Stimulated activated CD4-positive, alpha-beta T cell treated with anti-CD3 and anti-CD28 coated beads, Interleukin-1b, Interleukin-23, amount 100 ng/mL, for 4 hours (primary cell): ENCODE measurements around the gene SYP.

ENCODE experiments used
- DNase-seq, 2 donors: peaks; one replicate each; pipeline ENCODE4 v3.0.0-alpha.2; 2020; ENCODE audit warnings: low read depth in 2 of 2

The SYP gene

DNA sequence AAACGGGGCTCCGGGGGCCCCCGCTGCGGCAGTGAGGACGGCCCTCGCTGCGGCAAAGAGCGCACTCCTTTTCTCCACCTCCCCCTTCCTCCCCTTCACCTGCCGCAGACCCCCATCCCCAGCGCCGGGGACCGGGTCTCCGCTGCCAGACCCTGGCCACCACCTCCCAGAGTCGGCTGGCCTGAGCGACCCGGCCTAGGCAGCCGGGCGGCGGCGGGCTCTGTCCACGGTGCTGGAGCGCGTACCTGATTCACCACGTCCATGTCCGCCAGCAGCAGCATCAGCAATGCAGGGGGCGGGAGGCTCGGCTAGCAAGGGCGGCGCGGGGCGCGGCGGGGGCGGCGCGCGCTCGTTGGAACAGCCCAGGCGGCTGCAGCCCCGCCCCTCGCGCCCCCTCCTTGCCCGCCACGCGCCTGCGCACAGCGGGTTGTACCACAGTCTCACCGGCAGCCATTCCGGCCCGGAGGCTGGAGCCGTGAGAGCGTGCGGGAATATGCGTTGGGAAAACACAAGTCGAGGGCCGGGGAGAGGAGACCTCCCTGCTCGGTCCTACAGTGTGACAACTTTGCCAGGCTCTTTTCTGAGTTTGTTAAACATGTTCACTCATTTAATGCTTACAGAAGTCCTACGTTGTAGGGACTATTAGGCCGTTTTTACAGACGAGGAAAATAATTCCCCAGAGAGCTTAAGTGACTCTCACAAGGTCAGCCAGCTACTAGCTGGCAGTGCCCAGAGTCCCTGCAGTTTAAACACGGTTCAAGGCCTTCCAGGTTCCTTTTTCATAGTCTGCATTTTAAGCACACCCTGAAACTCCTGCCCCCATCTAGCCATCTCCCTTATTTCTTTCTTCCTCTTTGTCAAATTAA lies at the start of gene SYP:
SYP (minus strand) TSS at position 288 of the 866 bp plus-strand sequence; CDS start at position 281, 7 bp downstream.
- DNase-seq, result peak; percentile 82 to 84

DNA sequence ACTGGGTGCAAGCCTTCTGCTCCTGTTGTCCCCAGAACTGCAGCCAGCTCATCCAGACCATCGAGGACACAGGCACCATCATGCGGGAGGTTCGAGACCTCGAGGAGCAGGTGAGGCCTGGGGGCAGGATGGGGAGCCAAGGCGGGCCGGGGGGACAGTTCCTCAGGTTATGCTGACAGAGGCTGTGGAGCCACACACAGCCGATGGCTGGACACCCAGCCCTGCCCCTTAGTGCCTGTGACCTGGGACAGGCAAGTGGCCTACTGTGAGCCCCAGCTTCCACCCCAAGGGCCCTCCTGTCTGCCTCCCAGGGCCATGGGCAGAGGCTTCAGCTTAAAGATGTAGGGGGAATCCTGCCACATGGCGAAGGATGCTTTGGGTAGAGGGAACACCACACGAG lies 49.6 kb upstream of the SYP start:
- DNase-seq, result no peak

DNA sequence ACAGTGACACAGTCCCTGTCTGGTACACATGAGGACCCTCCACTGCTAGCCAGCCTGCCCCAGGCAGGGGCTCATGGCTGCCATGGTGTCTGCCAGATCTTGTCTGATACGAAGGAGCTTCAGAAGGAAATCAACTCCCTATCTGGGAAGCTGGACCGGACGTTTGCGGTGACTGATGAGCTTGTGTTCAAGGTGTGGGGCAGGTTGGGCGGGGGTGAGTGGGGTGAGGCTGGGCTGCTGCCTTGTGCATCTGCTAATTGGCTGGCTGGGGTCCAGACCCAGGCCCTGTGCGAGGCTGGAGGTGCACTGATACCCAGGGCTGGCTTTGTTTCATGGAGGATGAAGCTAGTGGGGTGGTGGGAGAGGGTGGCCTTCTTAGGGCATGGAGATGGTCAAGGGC lies 49.1 kb upstream of the SYP start:
- no peak for DNase-seq

DNA sequence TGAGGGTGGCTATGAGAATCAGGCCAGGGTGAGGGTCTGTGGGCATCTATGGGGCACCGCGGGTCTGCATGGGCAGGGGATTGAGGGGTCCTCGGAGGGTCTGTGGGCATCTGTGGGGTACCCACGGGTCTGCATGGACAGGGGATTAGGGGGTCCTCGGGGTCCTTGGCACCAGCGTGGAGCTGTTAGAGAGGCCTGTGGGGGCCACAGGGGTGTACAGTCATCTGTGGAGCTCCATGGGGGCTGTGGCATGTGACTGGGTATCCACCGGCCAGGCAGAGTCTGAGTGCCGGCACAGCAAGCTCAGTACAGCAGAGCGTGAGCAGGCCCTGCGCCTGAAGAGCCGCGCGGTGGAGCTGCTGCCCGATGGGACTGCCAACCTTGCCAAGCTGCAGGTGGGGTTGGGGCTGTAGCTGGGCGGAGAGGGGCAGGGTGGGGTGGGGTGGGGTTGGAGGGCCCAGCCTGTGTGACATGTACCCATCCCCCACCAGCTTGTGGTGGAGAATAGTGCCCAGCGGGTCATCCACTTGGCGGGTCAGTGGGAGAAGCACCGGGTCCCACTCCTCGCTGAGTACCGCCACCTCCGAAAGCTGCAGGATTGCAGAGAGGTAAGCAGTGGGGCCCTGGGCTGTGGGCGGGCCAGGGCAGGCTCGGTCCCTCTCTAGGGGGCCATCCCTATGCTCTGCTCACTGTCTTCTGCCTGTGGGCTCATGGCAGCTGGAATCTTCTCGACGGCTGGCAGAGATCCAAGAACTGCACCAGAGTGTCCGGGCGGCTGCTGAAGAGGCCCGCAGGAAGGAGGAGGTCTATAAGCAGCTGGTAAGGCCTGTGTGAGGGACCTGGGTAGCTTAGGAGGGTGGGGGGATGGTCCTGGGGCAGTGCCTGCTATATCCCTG lies 48.2 kb upstream of the SYP start:
- no peak for DNase-seq

DNA sequence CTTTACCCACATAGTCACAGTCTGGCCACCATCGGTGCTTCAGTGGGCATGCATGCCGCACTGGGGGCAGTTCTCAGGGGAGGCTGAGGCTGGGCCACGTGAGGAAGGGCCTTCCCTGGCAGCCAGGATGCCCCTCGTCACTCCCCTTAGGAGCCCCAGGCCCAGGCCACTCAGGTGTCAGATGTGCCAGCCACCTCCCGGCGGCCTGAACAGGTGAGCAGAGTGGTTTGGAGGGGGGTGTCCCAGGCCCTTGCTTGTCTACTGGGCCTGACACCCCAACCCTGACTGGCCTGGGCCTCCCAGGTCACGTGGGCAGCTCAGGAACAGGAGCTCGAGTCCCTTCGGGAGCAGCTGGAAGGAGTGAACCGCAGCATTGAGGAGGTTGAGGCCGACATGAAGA lies 47.4 kb upstream of the SYP start:
- no peak for DNase-seq

DNA sequence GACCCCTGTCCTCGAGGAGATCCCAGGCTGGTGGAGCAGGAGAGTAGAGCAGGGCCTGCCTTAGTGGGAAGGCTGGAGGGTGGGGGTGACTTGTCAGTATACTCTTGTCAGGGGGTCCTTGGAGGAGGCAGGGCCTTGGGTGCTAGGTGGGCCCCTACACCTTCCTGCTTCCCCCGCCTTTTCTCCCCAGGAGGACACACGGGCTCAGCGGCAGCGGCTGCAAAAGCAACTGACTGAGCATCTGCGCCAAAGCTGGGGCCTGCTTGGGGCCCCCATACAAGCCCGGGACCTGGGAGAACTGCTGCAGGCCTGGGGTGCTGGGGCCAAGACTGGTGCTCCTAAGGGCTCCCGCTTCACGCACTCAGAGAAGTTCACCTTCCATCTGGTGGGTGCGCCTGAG lies 46.5 kb upstream of the SYP start:
- DNase-seq, result no peak

DNA sequence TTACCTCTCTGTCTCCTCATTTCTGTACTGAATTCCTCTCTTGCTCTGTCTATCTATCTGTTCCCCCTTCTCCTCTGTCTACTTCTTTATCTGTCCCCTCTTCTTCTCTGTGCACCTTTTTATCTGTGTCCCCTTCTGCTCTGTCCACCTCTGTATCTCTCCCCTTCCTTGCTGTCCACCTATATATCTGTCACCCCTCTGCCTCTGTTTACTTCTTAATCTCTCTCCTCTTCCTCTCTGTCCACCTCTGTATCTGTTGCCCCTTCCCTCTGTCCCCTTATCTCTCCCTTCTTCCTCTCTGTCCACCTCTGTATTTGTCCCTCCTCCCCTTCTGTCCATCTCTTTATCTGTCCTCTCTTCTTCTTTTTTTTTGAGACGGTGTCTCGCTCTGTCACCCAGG lies 44.2 kb upstream of the SYP start:
- DNase-seq, result no peak

DNA sequence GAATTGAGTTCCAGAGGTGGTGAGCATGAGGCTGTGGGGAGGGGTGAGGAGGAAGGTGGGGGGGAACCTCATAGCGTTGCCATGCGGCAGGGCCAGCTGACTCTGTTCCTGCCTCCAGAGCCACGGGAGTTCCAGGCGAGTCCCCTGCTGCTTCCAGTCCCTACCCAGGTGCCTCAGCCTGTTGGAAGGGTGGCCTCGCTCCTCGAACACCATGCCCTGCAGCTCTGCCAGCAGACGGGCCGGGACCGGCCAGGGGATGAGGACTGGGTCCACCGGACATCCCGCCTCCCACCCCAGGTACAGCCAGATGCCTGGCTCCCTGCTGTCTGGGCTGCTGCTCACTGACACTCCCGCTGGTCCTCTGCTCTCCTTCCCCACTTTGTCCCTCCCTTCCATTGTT lies 43.2 kb upstream of the SYP start:
- DNase-seq, result no peak

DNA sequence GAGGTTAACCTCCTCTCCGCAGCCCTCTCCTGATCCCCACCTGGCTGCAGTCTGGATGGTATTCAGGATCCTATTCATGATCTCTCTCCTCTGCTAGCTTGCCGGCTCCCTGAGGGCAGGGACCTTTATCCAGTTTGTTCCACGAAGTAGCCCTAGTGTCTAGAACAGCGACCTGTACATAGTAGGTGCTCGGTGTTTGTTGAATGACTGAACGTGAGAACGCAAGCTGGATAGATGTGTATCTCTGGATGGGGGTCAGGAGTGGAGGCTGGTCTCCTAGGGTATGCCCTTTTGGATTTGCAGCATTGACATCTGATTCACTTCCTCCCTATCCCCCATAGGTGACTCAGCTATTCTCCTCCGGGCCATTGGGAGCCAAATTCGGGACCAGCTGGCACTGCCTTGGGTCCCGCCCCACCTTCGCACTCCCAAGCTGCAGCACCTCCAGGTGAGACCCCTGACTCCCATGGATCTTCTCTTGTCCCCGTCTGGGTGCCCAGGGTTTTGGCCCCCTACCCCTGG lies 42.6 kb upstream of the SYP start:
- no peak for DNase-seq

DNA sequence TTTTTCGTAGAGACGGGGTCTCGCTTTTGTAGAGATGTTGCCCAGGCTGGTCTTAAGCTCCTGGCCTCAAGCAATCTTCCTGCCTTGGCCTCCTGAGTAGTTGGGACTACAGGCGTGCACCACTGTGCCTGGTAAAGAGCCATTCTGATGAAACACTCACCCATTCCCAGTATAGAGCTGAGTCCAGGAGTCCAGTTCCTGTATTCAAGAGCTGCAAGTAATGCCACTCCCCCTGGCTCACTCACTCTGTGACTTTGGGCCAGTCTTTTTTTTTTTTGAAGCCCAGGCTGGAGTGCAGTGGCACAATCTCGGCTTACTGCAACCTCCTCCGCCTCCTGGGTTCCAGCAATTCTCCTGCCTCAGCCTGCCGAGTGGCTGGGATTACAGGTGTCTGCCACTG lies 38.7 kb upstream of the SYP start:
- no peak for DNase-seq

DNA sequence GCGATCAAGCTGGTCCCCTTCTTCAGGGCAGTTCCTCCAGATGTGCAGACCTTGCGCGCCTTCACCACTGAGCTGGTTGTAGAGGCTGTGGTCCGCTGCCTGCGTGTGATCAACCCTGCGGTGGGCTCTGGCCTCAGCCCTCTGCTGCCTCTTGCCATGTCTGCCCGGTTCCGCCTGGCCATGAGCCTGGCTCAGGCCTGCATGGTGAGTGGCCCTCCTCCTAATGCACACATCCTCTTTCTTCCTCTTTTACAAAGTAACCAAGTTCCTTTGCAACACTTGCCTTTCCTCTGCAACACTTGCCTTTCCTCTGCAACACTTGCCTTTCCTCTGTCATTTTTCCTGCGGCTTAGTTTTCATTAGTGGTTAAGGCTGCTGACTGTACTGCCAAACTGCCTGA lies 37.1 kb upstream of the SYP start:
- DNase-seq, result no peak

DNA sequence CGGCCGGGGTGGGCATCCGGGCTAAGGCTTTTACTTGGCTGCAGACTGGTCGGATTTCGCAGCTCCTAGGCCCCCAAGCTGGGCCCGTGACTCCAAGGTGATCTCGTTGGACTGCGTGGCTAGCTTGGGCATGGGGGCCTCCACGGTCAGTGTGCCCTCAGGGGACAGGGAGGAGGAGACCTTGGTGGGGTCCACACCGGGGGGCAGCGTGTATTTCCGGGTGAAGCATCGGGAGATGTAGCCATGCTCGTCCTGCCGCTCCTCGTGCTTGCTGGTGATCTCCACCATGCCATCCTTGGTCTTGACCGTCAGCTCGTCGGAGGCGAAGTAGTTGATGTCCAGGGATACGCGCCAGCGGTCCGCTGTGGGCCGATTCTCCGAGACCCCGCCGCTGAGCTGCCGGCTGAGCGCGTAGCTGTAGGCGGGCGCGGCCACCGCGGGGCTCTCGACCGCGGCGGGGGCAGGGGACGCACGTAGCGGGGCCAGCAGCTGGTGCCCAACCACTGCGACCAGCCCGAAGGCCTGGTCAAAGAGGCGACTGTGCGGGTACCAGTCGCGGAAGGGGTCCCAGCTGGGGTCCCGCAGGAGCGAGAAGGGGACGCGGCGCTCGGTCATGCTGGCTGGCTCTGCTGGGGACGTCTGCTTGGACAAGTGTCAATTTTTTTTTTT lies 34.0 kb upstream of the SYP start:
- no peak for DNase-seq

DNA sequence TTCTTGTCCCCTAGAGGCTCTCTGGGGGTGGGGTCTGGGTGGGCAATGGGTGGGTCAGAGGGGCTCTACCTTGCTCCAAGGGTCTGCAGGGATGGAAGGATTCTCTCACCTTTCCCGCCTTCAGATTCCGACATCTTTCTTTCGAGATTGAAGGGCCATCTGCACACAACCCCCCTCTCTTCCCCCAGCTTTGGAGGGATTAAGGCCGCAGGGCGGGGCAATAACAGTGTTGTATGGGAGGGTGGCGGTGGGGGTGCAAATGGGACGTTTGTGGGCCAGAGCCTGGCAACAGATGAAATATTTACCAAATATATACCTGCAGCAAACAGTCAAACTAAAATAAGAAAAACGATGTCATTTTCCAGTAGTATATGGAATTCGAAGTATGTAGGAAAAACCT lies 33.2 kb upstream of the SYP start, which contains the start of gene CACNA1F:
CACNA1F (minus strand) TSS at position 165 of the 400 bp plus-strand sequence; CDS start at position 134, 31 bp downstream.
- no peak for DNase-seq

DNA sequence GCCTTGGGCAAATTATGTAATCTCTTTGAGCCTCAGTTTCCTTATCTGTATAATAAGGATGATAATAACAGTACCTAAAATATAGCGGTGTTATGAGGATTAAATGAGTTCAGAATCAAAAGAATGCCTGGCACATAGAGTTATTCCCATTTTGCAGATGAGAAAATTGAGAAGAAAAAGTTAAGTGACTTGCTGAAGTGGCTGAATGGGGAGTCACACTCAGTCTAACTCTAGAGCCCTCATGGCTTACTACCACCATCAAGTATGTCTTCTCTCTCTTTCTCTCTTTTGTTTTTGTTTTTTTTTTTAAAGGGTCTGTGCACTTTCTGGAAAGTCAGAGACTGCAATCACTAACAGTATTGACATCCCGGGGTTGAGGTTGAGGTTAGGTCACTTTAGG lies 32.5 kb upstream of the SYP start:
- DNase-seq, result no peak

DNA sequence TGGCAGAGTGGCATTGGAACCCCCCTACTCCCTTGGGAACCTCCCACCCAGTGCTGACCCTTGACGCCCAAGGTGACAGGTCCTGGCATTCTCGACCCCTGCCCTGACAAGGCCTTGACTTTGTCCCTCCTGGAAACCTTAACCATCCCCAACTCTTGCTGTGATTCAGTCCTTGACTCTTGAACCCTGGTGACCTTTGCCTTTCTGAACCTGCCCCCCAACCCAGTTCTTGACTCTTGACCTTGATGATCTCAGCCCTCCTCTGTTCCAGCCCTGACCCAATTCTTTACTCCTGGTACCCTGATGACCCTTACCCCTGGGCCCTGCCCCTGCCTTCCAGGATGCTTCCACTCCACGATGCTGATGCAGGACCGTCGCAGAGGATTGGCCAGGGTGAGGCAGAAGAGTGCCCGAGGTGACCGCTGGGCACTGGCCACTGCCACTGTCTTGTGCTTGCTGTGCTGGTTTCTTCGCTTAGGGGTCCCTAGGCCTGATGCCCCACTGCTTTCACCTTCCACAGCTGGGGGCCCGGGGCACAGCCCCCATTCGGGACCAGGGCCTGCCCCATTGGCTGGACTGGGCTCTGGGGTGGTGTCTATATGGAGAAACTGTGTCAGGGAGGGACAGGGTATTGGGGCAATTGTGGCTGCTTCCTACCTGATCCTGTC lies 31.5 kb upstream of the SYP start:
- no peak for DNase-seq

DNA sequence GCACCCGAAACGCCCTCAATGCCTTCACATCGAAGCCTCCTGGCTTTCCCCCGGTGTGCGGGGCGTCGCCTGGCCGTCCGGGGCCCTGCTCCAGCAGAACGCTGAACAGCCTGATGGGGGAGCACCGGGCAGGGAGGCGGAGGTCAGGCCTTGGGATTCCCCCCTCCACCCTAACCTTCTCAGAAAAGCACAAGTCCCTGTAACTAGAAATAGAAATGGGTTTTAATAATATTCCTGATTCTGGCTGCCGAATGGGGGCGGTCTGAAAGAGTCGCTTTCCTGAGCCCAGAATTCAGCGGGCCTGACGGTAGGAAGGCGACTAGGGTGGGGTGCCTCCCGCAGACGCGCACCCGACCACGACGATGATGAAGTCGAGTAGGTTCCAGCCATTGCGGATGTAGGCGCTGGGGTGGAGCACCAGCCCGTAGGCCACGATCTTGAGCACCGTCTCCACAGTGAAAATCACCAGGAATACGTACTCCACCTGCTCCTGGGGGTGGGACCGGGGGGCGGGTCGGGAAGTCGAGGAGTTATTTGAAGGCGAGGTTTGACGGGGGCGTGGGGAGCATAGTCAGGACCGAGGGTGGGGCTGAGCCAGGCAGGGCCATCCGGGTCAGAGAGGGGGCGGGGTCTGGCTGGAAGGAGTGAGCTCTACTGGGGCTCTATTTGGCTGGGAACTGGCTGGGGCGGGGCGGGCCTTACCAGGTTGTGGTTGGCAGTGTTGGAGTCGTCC lies 30.7 kb upstream of the SYP start:
- peak; percentile 12 to 39 for DNase-seq

DNA sequence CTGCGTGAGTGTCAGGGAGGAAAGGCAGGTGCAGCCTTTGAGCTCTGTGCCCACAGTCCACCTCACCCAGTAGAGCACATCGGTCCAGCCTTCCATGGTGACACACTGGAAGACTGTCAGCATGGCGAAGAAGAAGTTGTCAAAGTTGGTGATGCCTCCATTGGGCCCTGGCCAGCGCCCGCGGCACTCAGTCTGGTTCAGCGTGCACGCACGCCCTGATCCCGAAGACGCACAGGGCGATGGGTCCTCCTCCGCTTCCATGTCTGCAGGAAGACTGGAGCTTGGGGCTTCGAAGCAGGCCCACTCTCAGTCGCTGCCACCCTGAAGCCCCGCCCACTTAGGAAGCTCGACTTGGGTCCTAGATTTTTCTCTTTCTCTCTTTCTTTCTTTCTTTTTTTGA lies 28.2 kb upstream of the SYP start:
- DNase-seq, result no peak

DNA sequence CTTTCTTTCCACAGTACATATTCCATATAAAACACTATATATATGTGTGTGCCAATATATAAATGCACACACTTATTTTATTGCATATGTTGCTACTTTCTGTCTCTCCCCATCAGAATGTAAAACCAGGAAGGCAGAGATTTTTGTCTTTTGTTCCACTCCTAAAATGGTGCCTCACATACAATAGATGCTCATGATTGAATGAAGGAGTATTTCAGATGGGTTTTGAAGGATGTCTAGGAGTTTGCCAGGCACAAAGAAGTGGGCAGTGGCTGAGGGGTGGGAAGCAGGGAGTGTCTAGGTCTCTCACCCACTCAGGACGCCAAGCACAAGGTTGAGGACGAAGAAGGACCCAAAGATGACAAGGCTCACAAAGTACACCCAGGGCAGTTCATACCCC lies 27.7 kb upstream of the SYP start:
- no peak for DNase-seq

DNA sequence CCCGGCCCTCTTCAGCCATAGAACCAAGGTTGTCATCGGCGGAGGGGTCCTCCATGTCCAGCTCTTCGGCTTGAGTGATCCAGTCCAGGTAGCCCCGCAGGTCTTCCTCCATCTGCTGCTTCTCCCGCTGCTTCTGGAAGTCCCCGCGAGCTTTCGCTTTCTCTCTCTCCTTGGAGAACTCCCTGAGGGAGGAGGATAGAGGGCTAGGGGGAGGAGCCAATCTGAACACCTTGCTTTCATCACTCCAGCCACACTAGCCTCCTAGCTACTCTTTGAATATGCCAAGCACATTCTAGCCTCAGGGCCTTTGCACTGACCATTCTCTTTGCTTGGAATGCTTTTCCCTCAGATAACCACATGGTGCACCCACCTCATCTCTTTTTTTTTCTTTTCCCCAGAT lies 27.0 kb upstream of the SYP start:
- no peak for DNase-seq

DNA sequence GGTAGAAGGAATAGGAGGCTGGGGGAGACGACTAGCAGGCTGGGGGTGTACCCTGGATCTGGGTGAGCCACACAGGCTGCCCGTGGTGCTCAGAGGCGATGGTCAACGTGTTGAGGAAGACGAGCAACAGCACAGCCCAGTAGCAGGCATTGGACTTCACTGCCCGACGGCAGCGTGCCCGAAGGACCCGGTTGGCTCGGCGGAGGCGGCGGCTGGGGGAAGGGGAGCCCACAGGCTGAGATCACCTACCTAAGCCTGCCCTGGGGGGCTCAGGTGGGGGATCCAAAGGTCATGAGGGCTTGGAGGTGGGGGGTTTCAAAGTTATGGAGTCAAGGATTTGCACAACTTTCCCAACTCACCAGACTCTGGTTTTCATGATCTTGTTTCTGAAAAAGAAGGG lies 25.9 kb upstream of the SYP start:
- DNase-seq, result no peak

DNA sequence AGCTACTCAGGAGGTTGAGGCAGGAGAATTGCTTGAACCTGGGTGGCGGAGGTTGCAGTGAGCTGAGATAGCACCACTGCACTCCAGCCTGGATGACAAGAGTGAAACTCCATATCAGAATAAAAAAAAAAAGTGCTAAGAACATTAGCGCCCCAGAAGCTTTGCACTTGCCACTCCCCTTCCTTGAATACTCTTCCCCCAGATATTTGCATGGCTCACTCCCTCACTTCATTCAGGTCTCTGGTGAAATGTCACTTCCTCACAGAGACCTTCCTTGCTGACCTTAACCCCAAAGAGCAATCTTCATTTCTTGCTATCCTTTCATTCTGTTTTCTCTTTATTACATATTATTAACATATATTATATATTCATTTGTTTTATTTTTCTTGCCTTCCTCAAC lies 21.9 kb upstream of the SYP start:
- no peak for DNase-seq
